ENCODE data around the gene ATAT1.
A peak's percentile ranks its signal among the peaks of the same experiment; 100 is the strongest.

DNA sequence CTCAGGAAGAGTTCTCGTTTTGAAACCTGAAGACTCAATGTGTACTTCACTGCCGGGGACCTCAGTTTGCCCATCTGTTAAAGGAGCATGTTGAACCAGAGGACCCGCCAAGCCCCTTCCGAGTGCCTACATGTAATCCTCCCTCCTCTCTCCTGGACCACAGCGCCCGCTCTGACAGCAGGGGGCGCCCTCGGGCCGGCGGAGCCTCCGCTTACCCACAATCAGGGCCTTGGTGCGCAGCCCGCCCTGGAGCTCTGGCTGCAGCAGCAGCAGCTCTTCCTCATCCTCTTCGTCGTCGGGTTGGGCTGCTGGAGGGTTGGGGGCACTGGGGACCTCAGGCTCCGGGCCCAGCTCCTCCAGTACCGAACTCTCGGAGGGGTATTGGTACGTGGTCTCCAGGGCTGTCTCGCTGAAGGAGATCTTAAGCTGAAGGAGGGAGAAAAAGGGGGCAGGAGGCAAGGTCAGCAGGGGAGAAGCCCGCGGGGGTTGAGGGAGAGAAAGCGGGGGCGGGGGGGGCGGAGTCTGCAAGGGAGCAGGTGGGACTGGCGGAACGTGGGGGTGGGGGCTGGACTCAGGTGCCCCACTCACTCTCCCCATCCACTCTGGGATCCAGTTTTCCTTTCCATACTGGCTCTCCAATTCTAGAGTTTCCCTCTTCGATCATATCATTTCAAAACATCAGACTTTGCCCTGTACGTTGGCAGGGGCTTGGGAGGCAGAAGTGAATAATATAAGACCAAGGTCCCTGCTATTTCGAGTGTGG, 52.5 kb downstream of the ATAT1 start:
- TF ChIP-seq, protein P1, sequence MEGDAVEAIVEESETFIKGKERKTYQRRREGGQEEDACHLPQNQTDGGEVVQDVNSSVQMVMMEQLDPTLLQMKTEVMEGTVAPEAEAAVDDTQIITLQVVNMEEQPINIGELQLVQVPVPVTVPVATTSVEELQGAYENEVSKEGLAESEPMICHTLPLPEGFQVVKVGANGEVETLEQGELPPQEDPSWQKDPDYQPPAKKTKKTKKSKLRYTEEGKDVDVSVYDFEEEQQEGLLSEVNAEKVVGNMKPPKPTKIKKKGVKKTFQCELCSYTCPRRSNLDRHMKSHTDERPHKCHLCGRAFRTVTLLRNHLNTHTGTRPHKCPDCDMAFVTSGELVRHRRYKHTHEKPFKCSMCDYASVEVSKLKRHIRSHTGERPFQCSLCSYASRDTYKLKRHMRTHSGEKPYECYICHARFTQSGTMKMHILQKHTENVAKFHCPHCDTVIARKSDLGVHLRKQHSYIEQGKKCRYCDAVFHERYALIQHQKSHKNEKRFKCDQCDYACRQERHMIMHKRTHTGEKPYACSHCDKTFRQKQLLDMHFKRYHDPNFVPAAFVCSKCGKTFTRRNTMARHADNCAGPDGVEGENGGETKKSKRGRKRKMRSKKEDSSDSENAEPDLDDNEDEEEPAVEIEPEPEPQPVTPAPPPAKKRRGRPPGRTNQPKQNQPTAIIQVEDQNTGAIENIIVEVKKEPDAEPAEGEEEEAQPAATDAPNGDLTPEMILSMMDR (conservative IDR thresholded peaks at IDR 0.05; ENCODE audit: low read depth, low read length), result peak; percentile 93
- TF ChIP-seq MXI1 (IDR thresholded peaks at IDR 0.05; ENCODE audit: borderline replicate concordance, low read depth, low read length) (0 out of 2 replicates have a peak, but pooled peaks have one; percentile 32), BHLHE40 (IDR thresholded peaks at IDR 0.05; ENCODE audit: low read depth, low read length) (no peak), SMC3 (IDR thresholded peaks at IDR 0.05; ENCODE audit: low read depth, low read length) (peak; percentile 95), CEBPB (IDR thresholded peaks at IDR 0.05; ENCODE audit: low read depth, low read length) (no peak)
